Left lobe of liver (tissue), 2 donors: ENCODE data around the gene EEF2K. TPM values are rescaled to one million over a fixed set of nuclear protein-coding genes. Genes with fewer than 3 reads are reported as not detected.

Experiments
- ATAC-seq: fragments of 200-7000 bp; cut with Tn5 transposase; one replicate; pipeline ENCODE4 v1.9.1; 2020; ENCODE audit warnings: mild to moderate bottlenecking, moderate library complexity
- DNase-seq: peaks from one replicate; pipeline ENCODE4 v3.0.0-alpha.2; 2020; ENCODE audit warnings: low spot score
- total RNA-seq: library from RNA; stranded (reverse); gene quantifications from one replicate; pipeline ENCODE4 v1.2.1, GENCODE V29; 2021
- donor health status: DM: no; HTN: no; CAD: no; lungs with moderate emphysema.
- donor health status: DM: no; HTN: yes; CAD: no.

EEF2K gene
- total RNA-seq, 1 donor from 2014 or later: 17.7 TPM

GRCh38 chr16:22314661-22315626 is 108.9 kb downstream of the EEF2K start:
- ATAC-seq (no peak), DNase-seq (peak; percentile 37)

GRCh38 chr16:22315979-22316378 is 109.9 kb downstream of the EEF2K start:
- no peak for ATAC-seq
- peak; percentile 7 for DNase-seq

- ATAC-seq: no peak
- no peak for DNase-seq
Observed at GRCh38 chr16:22316411-22316811, 110.3 kb downstream of the EEF2K start.

DNA sequence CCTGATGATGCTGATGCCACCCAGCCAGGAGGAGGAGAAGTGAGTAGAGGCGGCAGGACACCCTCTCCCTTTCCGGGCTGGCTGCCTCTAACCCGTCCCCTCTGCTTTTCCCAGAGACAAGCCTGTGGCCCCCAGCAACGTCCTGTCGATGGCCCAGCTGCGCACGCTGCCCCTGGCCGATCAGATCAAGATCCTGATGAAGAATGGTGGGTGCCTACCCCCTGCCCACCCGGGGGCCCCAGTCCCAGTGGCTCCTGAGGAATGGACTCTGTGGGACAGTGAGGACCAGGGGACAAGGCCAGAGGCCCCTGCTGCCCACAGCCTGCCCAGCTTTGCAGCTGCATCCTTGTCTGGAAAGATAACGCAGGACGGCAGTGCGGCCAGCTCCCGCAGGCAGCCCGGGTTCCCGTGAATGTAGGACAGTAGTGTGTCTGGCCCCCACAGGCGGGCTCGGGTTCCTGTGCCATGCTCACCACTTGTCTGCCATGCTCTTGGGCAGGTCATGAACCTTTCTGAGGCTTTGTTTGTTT is 111.0 kb downstream of the EEF2K start:
- DNase-seq (peak; percentile 36), ATAC-seq (peak; percentile 43)

- no peak for ATAC-seq
- peak; percentile 28 for DNase-seq
Observed at GRCh38 chr16:22317625-22318024, 111.5 kb downstream of the EEF2K start.

DNA sequence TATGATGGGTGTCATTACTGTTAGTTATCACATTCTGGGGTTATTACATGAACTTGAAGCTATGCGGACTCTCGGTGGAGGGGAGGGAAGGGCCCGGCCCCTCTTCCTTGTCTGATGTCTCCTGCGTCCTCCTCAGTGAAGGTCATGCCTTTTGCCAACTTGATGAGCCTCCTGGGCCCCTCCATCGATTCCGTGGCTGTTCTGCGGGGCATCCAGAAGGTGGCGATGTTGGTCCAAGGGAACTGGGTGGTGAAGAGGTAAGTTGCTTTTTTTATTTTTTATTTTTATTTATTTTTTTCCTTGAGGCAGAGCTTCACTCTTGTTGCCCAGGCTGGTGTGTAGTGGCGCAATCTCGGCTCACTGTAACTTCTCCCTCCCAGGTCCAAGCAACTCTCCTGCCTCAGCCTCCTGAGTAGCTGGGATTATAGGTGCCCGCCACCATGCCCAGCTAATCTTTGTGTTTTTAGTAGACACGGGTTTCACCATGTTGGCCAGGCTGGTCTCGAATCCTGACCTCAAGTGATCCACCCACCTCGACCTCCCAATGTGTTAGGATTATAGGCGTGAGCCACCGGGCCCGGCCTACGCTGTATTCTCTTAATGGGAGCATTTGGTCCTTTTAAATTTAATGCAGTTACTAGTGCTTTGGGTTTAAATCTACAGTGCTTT is 112.7 kb downstream of the EEF2K start:
- DNase-seq (no peak), ATAC-seq (peak; percentile 60)

DNA sequence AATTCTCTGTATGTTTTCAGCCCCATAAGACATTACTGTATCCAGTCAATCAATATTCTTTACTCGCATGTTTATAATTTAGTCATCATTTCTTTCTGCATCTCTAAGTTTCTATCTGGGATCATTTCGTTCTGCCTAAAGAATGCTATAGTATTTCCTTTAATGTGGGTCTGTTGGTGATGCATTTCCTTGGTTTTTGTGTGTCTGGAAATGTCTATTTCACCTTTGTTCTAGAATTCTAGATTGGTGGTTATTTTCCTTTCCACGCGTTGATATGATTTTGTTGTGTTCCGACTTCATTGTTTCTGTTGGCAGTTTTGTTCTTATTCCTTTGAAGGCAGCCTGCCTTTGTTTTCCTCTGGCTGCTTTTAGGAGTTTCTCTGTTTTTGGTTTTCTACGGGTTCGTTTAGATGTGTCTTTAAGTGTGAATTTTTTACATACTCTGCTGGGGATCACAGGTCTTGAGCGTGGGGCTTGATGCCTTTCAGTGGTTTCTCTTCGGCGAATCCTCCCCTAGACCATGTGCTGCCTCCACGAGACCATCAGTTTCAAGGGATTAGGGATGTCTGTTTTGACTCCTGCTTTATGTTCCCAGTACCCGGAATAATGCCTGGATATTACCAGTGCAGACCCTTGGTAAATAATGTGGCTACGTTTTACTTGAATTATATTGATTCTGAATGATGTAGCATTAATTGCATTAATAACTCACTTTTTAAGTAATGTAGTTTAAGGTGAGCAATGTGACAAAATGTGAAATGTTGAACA is 114.7 kb downstream of the EEF2K start:
- DNase-seq: peak; percentile 16
- no peak for ATAC-seq

DNA sequence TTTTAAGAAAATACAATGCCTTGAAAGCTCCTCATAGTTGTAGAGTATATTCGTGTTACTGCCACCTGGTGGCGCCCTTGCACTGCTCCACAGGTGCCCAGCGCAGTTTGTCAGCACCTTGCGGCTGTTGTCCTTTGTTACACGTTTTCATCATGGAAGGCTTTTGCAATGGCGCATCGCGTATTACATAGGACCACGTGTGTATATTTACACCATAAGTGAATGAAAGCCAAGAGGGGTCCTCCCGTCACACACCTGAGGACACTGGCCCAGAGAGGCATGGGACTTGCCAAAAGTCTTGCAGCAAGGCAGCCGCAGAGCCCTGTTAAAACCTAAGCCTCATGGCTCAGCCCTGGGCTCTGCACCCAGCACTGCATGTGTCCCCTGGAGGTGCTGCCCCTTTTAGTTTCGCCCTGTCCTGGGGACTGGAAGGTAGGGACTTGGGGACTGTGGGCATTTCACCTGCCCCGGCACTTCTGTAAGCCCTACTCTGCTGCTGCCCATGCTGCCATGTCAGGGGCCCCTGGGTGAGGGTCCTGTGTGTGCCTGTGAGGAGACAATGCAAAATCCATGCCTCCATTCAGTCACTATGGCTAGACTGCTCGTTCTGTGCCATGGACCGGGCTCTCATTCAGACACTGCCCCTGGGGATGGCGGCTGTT is 115.4 kb downstream of the EEF2K start:
- peak; percentile 83 for ATAC-seq
- DNase-seq: no peak

GRCh38 chr16:22322021-22322471 is 116.0 kb downstream of the EEF2K start:
- ATAC-seq (no peak), DNase-seq (no peak)

DNA sequence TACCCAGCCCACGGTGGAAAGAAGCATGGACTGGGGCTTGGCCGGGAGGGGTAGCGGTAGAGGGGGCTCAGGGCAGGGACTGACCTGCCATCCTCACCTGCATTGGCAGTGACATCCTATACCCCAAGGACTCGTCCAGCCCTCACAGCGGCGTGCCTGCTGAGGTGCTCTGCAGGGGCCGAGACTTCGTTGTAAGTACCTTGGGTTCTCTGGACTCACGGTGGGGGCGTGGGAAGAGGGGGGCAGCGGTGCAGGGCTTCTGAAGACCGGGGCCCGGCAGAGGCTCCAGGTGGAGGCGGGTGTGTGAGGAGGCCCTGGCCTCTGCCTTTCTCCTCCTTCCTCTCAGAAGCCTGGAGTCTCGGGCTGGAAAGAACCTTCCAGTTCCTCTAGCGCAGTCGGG is 116.7 kb downstream of the EEF2K start:
- no peak for ATAC-seq
- no peak for DNase-seq

DNA sequence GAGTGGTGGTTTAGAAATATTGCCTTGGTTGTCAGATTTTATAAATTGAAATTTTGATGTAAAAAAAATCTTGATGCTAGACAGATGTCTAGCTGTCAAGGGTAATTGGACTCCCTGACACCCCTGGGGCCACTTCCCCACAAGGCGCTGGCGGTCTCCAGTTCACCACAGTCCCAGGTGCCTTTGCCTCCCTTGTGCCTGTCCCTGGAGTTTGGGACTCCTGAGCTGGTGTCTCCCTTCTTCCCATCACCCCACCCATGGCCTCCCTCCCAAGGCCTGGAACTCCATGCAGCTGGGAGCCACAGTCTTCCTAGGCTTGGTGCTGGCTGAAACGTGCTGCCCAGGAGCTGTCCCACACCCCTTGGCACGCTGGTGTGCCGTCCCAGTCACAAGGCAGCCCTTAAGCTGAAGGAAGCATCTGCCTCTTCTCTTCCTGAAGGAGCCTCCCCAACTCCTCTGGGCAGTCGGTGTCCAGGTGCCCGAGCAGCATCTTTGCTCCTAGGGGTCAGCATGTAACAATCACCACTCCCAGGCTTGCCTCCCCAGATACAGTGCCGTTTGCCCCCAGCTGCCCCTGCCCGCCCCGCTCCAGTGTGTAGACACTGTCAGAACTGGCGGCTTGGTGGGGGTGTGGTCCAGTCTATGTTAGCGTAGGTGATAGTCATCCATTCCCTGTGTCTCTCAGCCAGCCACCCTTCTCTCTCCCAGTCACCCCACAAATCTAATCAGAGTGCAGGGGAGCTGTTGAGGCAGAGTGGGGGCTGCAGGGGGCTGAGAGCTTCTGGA is 117.3 kb downstream of the EEF2K start:
- no peak for ATAC-seq

DNA sequence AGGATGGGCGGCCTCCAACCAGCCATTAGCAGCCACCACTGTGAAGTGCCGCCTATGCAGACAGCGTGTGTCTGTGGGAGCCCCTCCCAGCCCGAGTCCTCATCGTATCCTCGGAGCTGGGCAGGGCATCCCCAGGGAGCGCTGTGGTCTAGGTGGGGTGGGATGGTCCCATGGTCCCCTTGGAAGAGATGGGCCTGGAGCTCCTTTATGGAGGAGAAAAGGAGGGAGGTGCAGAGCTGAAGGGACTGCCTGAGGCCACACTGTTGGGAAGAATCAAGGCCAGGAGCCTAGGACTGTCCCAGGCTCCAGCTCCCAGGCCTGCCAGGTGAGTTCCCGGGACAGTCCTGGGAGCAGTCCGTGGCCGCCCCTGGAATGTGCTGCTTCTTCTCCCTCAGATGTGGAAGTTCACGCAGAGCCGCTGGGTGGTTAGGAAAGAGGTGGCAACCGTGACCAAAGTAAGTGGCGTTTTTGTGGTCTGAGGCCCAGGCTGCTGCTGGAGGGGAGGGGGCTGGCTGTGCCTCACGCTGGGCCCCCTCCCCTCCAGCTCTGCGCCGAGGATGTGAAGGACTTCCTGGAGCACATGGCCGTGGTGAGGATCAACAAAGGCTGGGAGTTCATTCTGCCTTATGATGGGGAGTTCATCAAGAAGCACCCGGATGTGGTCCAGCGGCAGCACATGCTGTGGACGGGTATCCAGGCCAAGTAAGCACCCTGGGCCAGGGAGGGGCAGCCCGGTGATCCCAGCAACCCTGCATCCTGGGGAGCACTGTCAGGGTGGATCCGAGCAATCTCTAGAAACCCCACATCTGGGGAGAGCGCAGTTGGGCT is 118.1 kb downstream of the EEF2K start:
- ATAC-seq (no peak), DNase-seq (no peak)

More for the DNA sequence above, 117.3 kb downstream of the EEF2K start:
- DNase-seq: no peak

- DNase-seq: no peak
- no peak for ATAC-seq
Observed at GRCh38 chr16:22324787-22325597, 118.9 kb downstream of the EEF2K start.

DNA sequence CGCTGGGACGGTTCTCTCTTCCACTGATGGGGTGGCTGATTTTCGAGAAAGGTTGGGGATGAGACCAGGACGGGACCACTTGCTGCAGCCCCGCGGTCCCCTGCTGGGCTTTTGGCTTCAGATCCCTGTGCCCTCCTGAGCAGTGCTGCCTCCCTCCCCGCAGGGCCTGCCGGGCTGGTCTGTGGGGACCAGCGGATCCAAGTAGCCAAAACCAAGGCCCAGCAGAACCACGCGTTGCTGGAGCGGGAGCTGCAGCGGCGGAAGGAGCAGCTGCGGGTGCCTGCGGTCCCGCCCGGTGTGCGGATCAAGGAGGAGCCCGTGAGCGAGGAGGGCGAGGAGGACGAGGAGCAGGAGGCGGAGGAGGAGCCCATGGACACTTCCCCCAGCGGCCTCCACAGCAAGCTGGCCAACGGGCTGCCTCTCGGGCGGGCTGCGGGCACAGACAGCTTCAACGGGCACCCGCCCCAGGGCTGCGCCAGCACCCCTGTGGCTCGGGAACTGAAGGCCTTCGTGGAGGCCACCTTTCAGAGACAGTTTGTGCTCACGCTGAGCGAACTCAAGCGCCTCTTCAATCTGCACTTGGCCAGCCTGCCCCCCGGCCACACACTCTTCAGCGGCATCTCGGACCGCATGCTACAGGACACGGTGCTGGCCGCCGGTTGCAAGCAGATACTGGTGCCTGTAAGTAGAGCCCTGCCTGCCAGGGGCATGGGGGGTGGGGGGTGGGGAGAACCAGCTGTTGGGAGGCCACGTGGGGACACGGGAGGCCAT is 119.7 kb downstream of the EEF2K start:
- ATAC-seq (no peak), DNase-seq (no peak)

DNA sequence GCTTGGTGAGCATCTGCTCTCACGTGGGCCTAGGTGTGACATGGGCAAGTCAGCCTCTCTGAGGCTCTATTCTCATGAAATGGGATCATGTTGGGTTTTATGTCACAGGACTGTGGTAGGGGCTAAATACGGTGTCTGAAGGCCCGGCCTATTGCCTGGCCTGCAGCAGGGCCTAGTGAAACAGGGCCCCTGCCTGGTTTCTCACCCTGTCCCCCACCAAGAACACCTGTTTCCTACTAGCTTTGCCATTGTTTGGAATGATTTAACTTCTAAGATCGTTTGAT is 120.2 kb downstream of the EEF2K start:
- ATAC-seq: no peak
- DNase-seq: no peak

- no peak for ATAC-seq
- no peak for DNase-seq
Observed at GRCh38 chr16:22326771-22327445, 120.8 kb downstream of the EEF2K start.

DNA sequence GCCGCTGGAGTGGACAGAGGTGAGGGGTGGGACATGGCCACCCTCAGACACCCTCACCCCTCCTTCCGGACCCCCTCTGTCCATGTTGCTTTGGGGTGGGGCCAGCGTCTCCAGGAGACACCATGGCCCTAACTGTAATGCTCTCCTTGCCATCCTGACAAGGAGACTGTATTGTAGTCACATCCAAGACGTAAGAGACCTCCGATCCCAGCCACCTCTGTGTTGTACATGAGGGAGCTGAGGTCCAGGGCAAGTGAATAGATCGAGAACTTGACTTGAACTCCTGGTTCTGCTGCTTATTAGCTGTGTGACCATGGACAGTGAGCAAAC is 121.3 kb downstream of the EEF2K start:
- ATAC-seq (no peak), DNase-seq (no peak)
